ENCODE data around the gene CDH23. TPM values are rescaled to one million over a fixed set of nuclear protein-coding genes. Genes with fewer than 3 reads are reported as not detected.

CDH23 gene
- total RNA-seq, 2 donors from 2014 or later, result 0.06 TPM; not detected in 1

- Mint-ChIP-seq H3K36me3 (no peaks in the 10 kb centered on the region), H3K27ac (no peak overlapping the region), H3K9me3 (no peaks in the 10 kb centered on the region), H3K4me3 (no peak overlapping the region), H3K4me1 (ENCODE audit: low read depth in 2 of 2) (no peaks in the 10 kb centered on the region), H3K27me3 (peaks cover 0 to 2% of the 10 kb centered on the region in 2 donors)
- DNase-seq (ENCODE audit: low spot score) (no peak), ATAC-seq (no peak)
Observed at GRCh38 chr10:71546220-71546619, 149.5 kb downstream of the CDH23 start.

GRCh38 chr10:71547312-71547711 lies 150.6 kb downstream of the CDH23 start:
- no peaks in the 10 kb centered on the region for H3K4me1 Mint-ChIP-seq (ENCODE audit: low read depth in 2 of 2)
- no peak for DNase-seq (ENCODE audit: low spot score)
- no peak overlapping the region for H3K4me3 Mint-ChIP-seq
- no peak for ATAC-seq
- peaks cover 0 to 2% of the 10 kb centered on the region in 2 donors for H3K27me3 Mint-ChIP-seq
- no peaks in the 10 kb centered on the region for H3K36me3 Mint-ChIP-seq
- no peaks in the 10 kb centered on the region for H3K9me3 Mint-ChIP-seq
- H3K27ac Mint-ChIP-seq, result no peak overlapping the region

GRCh38 chr10:71547876-71548846 lies 151.4 kb downstream of the CDH23 start:
- H3K4me1 Mint-ChIP-seq (ENCODE audit: low read depth in 2 of 2), result no peaks in the 10 kb centered on the region

GRCh38 chr10:71549766-71550533 lies 153.2 kb downstream of the CDH23 start:
- Mint-ChIP-seq H3K9me3 (no peaks in the 10 kb centered on the region), H3K27ac (no peak overlapping the region), H3K4me3 (no peak overlapping the region), H3K27me3 (no peaks in the 10 kb centered on the region), H3K4me1 (ENCODE audit: low read depth in 2 of 2) (no peaks in the 10 kb centered on the region), H3K36me3 (no peaks in the 10 kb centered on the region)
- ATAC-seq, result no peak
- no peak for DNase-seq (ENCODE audit: low spot score)

More at GRCh38 chr10:71547876-71548846, 151.4 kb downstream of the CDH23 start:
- Mint-ChIP-seq H3K4me3 (no peak overlapping the region), H3K27me3 (peaks cover 0 to 2% of the 10 kb centered on the region in 2 donors), H3K27ac (no peak overlapping the region), H3K9me3 (no peaks in the 10 kb centered on the region), H3K36me3 (no peaks in the 10 kb centered on the region)
- DNase-seq (ENCODE audit: low spot score) (no peak), ATAC-seq (no peak)

- Mint-ChIP-seq H3K4me1 (ENCODE audit: low read depth in 2 of 2) (no peaks in the 10 kb centered on the region), H3K27ac (no peak overlapping the region), H3K9me3 (no peaks in the 10 kb centered on the region), H3K4me3 (no peak overlapping the region), H3K27me3 (peaks cover 0 to 4% of the 10 kb centered on the region in 2 donors), H3K36me3 (no peaks in the 10 kb centered on the region)
- no peak for ATAC-seq
- no peak for DNase-seq (ENCODE audit: low spot score)
Observed at GRCh38 chr10:71550628-71551027, 153.9 kb downstream of the CDH23 start.

- H3K27me3 Mint-ChIP-seq, result peaks cover 3 to 15% of the 10 kb centered on the region in 2 donors
- ATAC-seq (no peak), DNase-seq (ENCODE audit: low spot score) (no peak)
- no peak overlapping the region for H3K27ac Mint-ChIP-seq
- H3K9me3 Mint-ChIP-seq, result no peaks in the 10 kb centered on the region
- H3K4me1 Mint-ChIP-seq (ENCODE audit: low read depth in 2 of 2), result no peaks in the 10 kb centered on the region
- no peaks in the 10 kb centered on the region for H3K36me3 Mint-ChIP-seq
- no peak overlapping the region for H3K4me3 Mint-ChIP-seq
Observed at GRCh38 chr10:71551970-71552369, 155.2 kb downstream of the CDH23 start.

- Mint-ChIP-seq H3K27me3 (peaks cover 6 to 22% of the 10 kb centered on the region in 2 donors), H3K36me3 (no peaks in the 10 kb centered on the region), H3K4me1 (ENCODE audit: low read depth in 2 of 2) (no peaks in the 10 kb centered on the region), H3K4me3 (no peak overlapping the region), H3K27ac (no peak overlapping the region), H3K9me3 (no peaks in the 10 kb centered on the region)
- ATAC-seq (no peak), DNase-seq (ENCODE audit: low spot score) (no peak)
Observed at GRCh38 chr10:71553432-71553831, 156.7 kb downstream of the CDH23 start.

- H3K27ac Mint-ChIP-seq, result no peak overlapping the region
- H3K9me3 Mint-ChIP-seq, result no peaks in the 10 kb centered on the region
- no peak overlapping the region for H3K4me3 Mint-ChIP-seq
Observed at GRCh38 chr10:71554671-71555070, 158.0 kb downstream of the CDH23 start.

GRCh38 chr10:71555087-71555723 lies 158.5 kb downstream of the CDH23 start:
- Mint-ChIP-seq H3K9me3 (no peaks in the 10 kb centered on the region), H3K27me3 (peaks cover 17 to 39% of the 10 kb centered on the region in 2 donors), H3K27ac (no peak overlapping the region), H3K36me3 (no peaks in the 10 kb centered on the region), H3K4me1 (ENCODE audit: low read depth in 2 of 2) (no peaks in the 10 kb centered on the region), H3K4me3 (no peak overlapping the region)
- ATAC-seq, result peak in 1 of 2 donors; percentile 25
- DNase-seq (ENCODE audit: low spot score), result no peak

More at GRCh38 chr10:71554671-71555070, 158.0 kb downstream of the CDH23 start:
- Mint-ChIP-seq H3K4me1 (ENCODE audit: low read depth in 2 of 2) (no peaks in the 10 kb centered on the region), H3K27me3 (peaks cover 12 to 34% of the 10 kb centered on the region in 2 donors), H3K36me3 (no peaks in the 10 kb centered on the region)
- ATAC-seq, result no peak
- DNase-seq (ENCODE audit: low spot score), result no peak

- H3K4me3 Mint-ChIP-seq, result no peak overlapping the region
- H3K27me3 Mint-ChIP-seq, result peaks cover 18 to 42% of the 10 kb centered on the region in 2 donors
- no peak for DNase-seq (ENCODE audit: low spot score)
- no peak for ATAC-seq
- H3K9me3 Mint-ChIP-seq, result no peaks in the 10 kb centered on the region
- H3K27ac Mint-ChIP-seq, result no peak overlapping the region
- H3K4me1 Mint-ChIP-seq (ENCODE audit: low read depth in 2 of 2), result no peaks in the 10 kb centered on the region
- H3K36me3 Mint-ChIP-seq, result no peaks in the 10 kb centered on the region
Observed at GRCh38 chr10:71555724-71556119, 159.0 kb downstream of the CDH23 start.

GRCh38 chr10:71558991-71559390 lies 162.3 kb downstream of the CDH23 start:
- Mint-ChIP-seq H3K36me3 (no peaks in the 10 kb centered on the region), H3K4me1 (ENCODE audit: low read depth in 2 of 2) (no peaks in the 10 kb centered on the region), H3K27me3 (peaks cover 24 to 50% of the 10 kb centered on the region in 2 donors), H3K27ac (no peak overlapping the region), H3K4me3 (no peak overlapping the region), H3K9me3 (no peaks in the 10 kb centered on the region)
- ATAC-seq (no peak), DNase-seq (ENCODE audit: low spot score) (no peak)

- no peaks in the 10 kb centered on the region for H3K9me3 Mint-ChIP-seq
- no peak for DNase-seq (ENCODE audit: low spot score)
- ATAC-seq, result no peak
- H3K36me3 Mint-ChIP-seq, result no peaks in the 10 kb centered on the region
- no peak overlapping the region for H3K4me3 Mint-ChIP-seq
- peaks cover 26 to 42% of the 10 kb centered on the region in 2 donors for H3K27me3 Mint-ChIP-seq
- no peak overlapping the region for H3K27ac Mint-ChIP-seq
- no peaks in the 10 kb centered on the region for H3K4me1 Mint-ChIP-seq (ENCODE audit: low read depth in 2 of 2)
Observed at GRCh38 chr10:71561003-71561574, 164.4 kb downstream of the CDH23 start.

GRCh38 chr10:71562181-71562580 lies 165.5 kb downstream of the CDH23 start:
- H3K4me1 Mint-ChIP-seq (ENCODE audit: low read depth in 2 of 2), result no peaks in the 10 kb centered on the region
- no peaks in the 10 kb centered on the region for H3K9me3 Mint-ChIP-seq
- H3K27ac Mint-ChIP-seq, result no peak overlapping the region
- no peak for ATAC-seq
- no peak overlapping the region for H3K4me3 Mint-ChIP-seq
- H3K27me3 Mint-ChIP-seq, result peaks cover 23 to 33% of the 10 kb centered on the region in 2 donors
- H3K36me3 Mint-ChIP-seq, result no peaks in the 10 kb centered on the region
- DNase-seq (ENCODE audit: low spot score), result no peak

Measured in natural killer cell treated with Interleukin-12 subunit alpha and Interleukin-12 subunit beta and Interleukin-15 and Interleukin-18, amount 100 ng/mL, for 72 hours (primary cell).